ENCODE results near the gene ITPR1. TPM values are rescaled to one million over a fixed set of nuclear protein-coding genes. Genes with fewer than 3 reads are reported as not detected.
A peak's percentile ranks its signal among the peaks of the same experiment; 100 is the strongest.

ITPR1 gene
- polyA plus RNA-seq, 2 of the 4 experiments (the other 2 are of a cell fraction), result 2.8 to 9.6 TPM

GRCh38 chr3:4670352-4670751, 177.2 kb downstream of the ITPR1 start:
- no peak for FAIRE-seq
- CTCF ChIA-PET, result interaction anchor here (0.9 to 2.2 kb wide), 3 partner anchors 12 to 518 kb away, joined by 3 to 6 read pairs (median 3); no protein-coding TSS in a partner anchor
- peak; percentile 35 to 51 for DNase-seq (ENCODE audit: low read depth in 1 of 2, low spot score in 1 of 2)

GRCh38 chr3:4672725-4673275, 179.7 kb downstream of the ITPR1 start:
- CTCF ChIA-PET, result interaction anchor here (1.3 to 1.9 kb wide), 4 partner anchors 16 to 449 kb away, joined by 3 to 7 read pairs (median 4); no protein-coding TSS in a partner anchor
- no peak for DNase-seq (ENCODE audit: low read depth in 1 of 2, low spot score in 1 of 2)
- POLR2A ChIA-PET, result interaction anchor here (0.6 kb wide), 1 partner anchor 526 kb away, joined by 3 read pairs; no protein-coding TSS in a partner anchor

More at GRCh38 chr3:4670352-4670751, 177.2 kb downstream of the ITPR1 start:
- WGBS (ENCODE audit: missing lambda C conversion rate), result 43% methylated on average over 5 of the region's 5 CpGs
- H3K4me1 ChIP-seq, result no peaks in the 10 kb centered on the region
- H3K4me2 ChIP-seq, result no peak overlapping the region
- H3K4me3 ChIP-seq, result no peak overlapping the region
- no peak overlapping the region for H3K27ac ChIP-seq
- H3K9me3 ChIP-seq, result no peaks in the 10 kb centered on the region
- POLR2A ChIA-PET, result no interaction called here
- ATAC-seq, result peak; percentile 90 to 95
- peak; percentile 31 to 54; a peak in 3 of 5 replicates for TF ChIP-seq RAD21 (conservative IDR thresholded peaks at IDR 0.05 in 1 of 2, IDR thresholded peaks at IDR 0.05 in 1 of 2)
- peak; percentile 41 for TF ChIP-seq CTCF (IDR thresholded peaks at IDR 0.05)
- TF ChIP-seq EP300 (IDR thresholded peaks at IDR 0.05), result no peak
- no peak for TF ChIP-seq JUN (IDR thresholded peaks at IDR 0.05)

GRCh38 chr3:4674216-4674615, 181.1 kb downstream of the ITPR1 start:
- CTCF ChIA-PET, result interaction anchor here (1.3 to 1.9 kb wide), 5 partner anchors 18 to 447 kb away, joined by 3 to 7 read pairs (median 4); no protein-coding TSS in a partner anchor
- WGBS (ENCODE audit: missing lambda C conversion rate), result 72% methylated on average over 2 of the region's 2 CpGs
- POLR2A ChIA-PET, result no interaction called here
- Histone ChIP-seq H3K4me1 (no peaks in the 10 kb centered on the region), H3K27ac (no peak overlapping the region), H3K9me3 (no peaks in the 10 kb centered on the region), H3K4me2 (no peak overlapping the region), H3K4me3 (no peak overlapping the region)
- no peak for FAIRE-seq
- no peak for DNase-seq (ENCODE audit: low read depth in 1 of 2, low spot score in 1 of 2)
- ATAC-seq, result no peak
- TF ChIP-seq NR3C1 (IDR thresholded peaks at IDR 0.05) (no peak), FOXS1 (CRISPR knock-in tag; IDR thresholded peaks at IDR 0.05) (no peak), NFE2L2 (conservative IDR thresholded peaks at IDR 0.05; ENCODE audit: low read length) (no peak), POLR2A (IDR thresholded peaks at IDR 0.05; ENCODE audit: low read length) (no peak), ZC3H11A (IDR thresholded peaks at IDR 0.05) (no peak), JUN (IDR thresholded peaks at IDR 0.05) (no peak), USF2 (IDR thresholded peaks at IDR 0.05) (no peak), ELK1 (IDR thresholded peaks at IDR 0.05; ENCODE audit: low read depth, low read length) (no peak), EP300 (IDR thresholded peaks at IDR 0.05) (no peak), ZFP36 (IDR thresholded peaks at IDR 0.05; ENCODE audit: borderline replicate concordance, partially characterized antibody) (no peak), CBX8 (IDR thresholded peaks at IDR 0.05) (no peak), GATA3 (IDR thresholded peaks at IDR 0.05; ENCODE audit: borderline replicate concordance) (no peak), RNF2 (IDR thresholded peaks at IDR 0.05; ENCODE audit: borderline replicate concordance, low read depth) (no peak), ZSCAN20 (CRISPR knock-in tag; IDR thresholded peaks at IDR 0.05) (no peak), EHF (CRISPR knock-in tag; IDR thresholded peaks at IDR 0.05) (no peak), ATOH8 (CRISPR knock-in tag; IDR thresholded peaks at IDR 0.05; ENCODE audit: low read depth) (no peak)

More at GRCh38 chr3:4672725-4673275, 179.7 kb downstream of the ITPR1 start:
- no peak overlapping the region for H3K27ac ChIP-seq
- WGBS (ENCODE audit: missing lambda C conversion rate), result 74% methylated on average over 11 of the region's 11 CpGs
- FAIRE-seq (no peak), ATAC-seq (no peak)
- H3K4me3 ChIP-seq, result no peak overlapping the region
- H3K4me2 ChIP-seq, result no peak overlapping the region
- TF ChIP-seq GATA3 (IDR thresholded peaks at IDR 0.05; ENCODE audit: borderline replicate concordance), result no peak
- TF ChIP-seq POLR2AphosphoS2 (conservative IDR thresholded peaks at IDR 0.05; ENCODE audit: low read length), result no peak
- TF ChIP-seq JUNB (IDR thresholded peaks at IDR 0.05), result no peak
- TF ChIP-seq MAZ (IDR thresholded peaks at IDR 0.05; ENCODE audit: borderline replicate concordance, low read depth, low read length), result no peak
- no peak for TF ChIP-seq EP300 (IDR thresholded peaks at IDR 0.05)
- no peak for TF ChIP-seq HOXB5 (CRISPR knock-in tag; IDR thresholded peaks at IDR 0.05)
- no peak for TF ChIP-seq HMGXB4 (CRISPR knock-in tag; IDR thresholded peaks at IDR 0.05; ENCODE audit: borderline replicate concordance)
- TF ChIP-seq HOXA7 (CRISPR knock-in tag; IDR thresholded peaks at IDR 0.05), result no peak
- no peak for TF ChIP-seq ATOH8 (CRISPR knock-in tag; IDR thresholded peaks at IDR 0.05; ENCODE audit: low read depth)
- TF ChIP-seq HOXB13 (CRISPR knock-in tag; IDR thresholded peaks at IDR 0.05; ENCODE audit: low read depth), result no peak
- no peak for TF ChIP-seq NPAS2 (CRISPR knock-in tag; IDR thresholded peaks at IDR 0.05; ENCODE audit: borderline replicate concordance)
- no peaks in the 10 kb centered on the region for H3K4me1 ChIP-seq
- H3K9me3 ChIP-seq, result no peaks in the 10 kb centered on the region
